ENCODE measurements around the gene C9orf152.

C9orf152 gene

GRCh38 chr9:110180511-110181434 is 27.2 kb downstream of the C9orf152 start:
- no peak overlapping the region for H3K4me3 ChIP-seq (ENCODE audit: low read length)
- peak; percentile 74 for DNase-seq (ENCODE audit: low read depth)
- TF ChIP-seq CTCF (IDR thresholded peaks at IDR 0.05; ENCODE audit: insufficient read depth, low read depth, low read length, missing control alignments) = no peak

- no peak for TF ChIP-seq CTCF (IDR thresholded peaks at IDR 0.05; ENCODE audit: insufficient read depth, low read depth, low read length, missing control alignments)
- H3K4me3 ChIP-seq (ENCODE audit: low read length) = no peak overlapping the region
- peak; percentile 43 for DNase-seq (ENCODE audit: low read depth)
These were observed 28.2 kb downstream of the C9orf152 start for GRCh38 chr9:110179734-110180133.

GRCh38 chr9:110178281-110178680 is 29.7 kb downstream of the C9orf152 start:
- DNase-seq (ENCODE audit: low read depth) = peak; percentile 16
- no peak overlapping the region for H3K4me3 ChIP-seq (ENCODE audit: low read length)
- no peak for TF ChIP-seq CTCF (IDR thresholded peaks at IDR 0.05; ENCODE audit: insufficient read depth, low read depth, low read length, missing control alignments)

- no peak for TF ChIP-seq CTCF (IDR thresholded peaks at IDR 0.05; ENCODE audit: insufficient read depth, low read depth, low read length, missing control alignments)
- no peak overlapping the region for H3K4me3 ChIP-seq (ENCODE audit: low read length)
- no peak for DNase-seq (ENCODE audit: low read depth)
These were observed 32.5 kb downstream of the C9orf152 start for GRCh38 chr9:110175275-110175968.

- H3K4me3 ChIP-seq (ENCODE audit: low read length) = no peak overlapping the region
- DNase-seq (ENCODE audit: low read depth) = no peak
- TF ChIP-seq CTCF (IDR thresholded peaks at IDR 0.05; ENCODE audit: insufficient read depth, low read depth, low read length, missing control alignments) = no peak
These were observed 34.7 kb downstream of the C9orf152 start for GRCh38 chr9:110173322-110173642.

GRCh38 chr9:110170357-110171257 is 37.4 kb downstream of the C9orf152 start:
- H3K4me3 ChIP-seq (ENCODE audit: low read length) = no peak overlapping the region
- DNase-seq (ENCODE audit: low read depth) = no peak
- TF ChIP-seq CTCF (IDR thresholded peaks at IDR 0.05; ENCODE audit: insufficient read depth, low read depth, low read length, missing control alignments) = no peak

All from epithelial cell of esophagus (primary cell).